Measurements from ENCODE around the gene MCTP1.

GRCh38 chr5:95256991-95257390 is 27.9 kb downstream of the MCTP1 start:
- TF ChIP-seq CTCF (conservative IDR thresholded peaks at IDR 0.05; ENCODE audit: low read length) (no peak), EZH2phosphoT487 (IDR thresholded peaks at IDR 0.05; ENCODE audit: borderline replicate concordance) (no peak)
